Activated gamma-delta T cell treated with Interleukin-2 at 50 U/mL for 16 hours (primary cell): ENCODE results near the gene OSBPL5.
"Not testable (repeated sequence)": the region's sequence is repeated elsewhere in the genome, so short reads cannot be mapped to it uniquely, and the experiment has no call there.

Experiments used
- DNase-seq: peaks from one replicate; pipeline ENCODE4 v3.0.0-alpha.2; 2020

The OSBPL5 gene

DNA sequence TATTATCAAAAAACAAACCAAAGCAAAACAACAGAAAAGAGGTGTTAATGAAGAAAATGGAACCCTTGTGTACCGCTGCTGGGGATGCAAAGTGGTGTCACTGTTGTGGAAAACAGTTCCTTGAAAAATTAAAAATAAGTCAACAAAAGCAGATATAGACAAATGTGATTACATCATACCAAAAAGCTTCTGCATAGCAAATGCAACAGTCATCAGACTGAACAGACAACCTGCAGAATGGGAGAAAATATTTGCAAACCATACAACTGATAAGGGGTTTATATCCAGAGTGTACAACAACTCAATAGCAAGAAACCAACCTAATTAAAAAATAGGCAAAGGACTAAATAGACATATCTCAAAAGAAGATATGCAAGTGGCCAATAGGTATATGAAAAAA is 85.0 kb downstream of the OSBPL5 start:
- DNase-seq: no peak

DNA sequence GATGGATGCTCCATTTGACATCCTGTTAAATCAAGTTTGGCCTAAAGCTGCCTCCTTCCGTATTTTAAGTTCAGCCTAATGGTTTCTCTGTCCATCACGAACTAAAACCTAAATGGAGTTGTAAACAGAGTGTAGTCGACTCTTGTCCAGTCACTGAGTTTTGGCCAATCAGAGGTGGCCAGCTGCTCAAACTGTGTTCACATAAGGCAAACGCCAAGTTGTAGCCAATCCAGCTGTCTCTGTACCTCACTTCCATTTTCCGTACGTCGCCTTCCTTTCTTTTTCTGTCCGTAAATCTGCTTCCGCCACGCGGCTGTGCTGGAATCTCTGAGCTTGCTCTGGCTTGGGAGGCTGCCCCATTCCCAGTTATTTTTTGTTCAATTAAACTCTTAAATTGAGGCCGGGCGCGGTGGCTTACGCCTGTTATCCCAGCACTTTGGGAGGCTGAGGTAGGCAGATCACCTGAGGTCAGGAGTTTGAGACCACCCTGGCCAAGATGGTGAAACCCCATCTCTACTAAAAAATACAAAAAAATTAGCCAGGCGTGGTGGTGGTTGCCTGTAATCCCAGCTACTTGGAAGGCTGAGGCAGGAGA is 87.2 kb downstream of the OSBPL5 start:
- no peak for DNase-seq

DNA sequence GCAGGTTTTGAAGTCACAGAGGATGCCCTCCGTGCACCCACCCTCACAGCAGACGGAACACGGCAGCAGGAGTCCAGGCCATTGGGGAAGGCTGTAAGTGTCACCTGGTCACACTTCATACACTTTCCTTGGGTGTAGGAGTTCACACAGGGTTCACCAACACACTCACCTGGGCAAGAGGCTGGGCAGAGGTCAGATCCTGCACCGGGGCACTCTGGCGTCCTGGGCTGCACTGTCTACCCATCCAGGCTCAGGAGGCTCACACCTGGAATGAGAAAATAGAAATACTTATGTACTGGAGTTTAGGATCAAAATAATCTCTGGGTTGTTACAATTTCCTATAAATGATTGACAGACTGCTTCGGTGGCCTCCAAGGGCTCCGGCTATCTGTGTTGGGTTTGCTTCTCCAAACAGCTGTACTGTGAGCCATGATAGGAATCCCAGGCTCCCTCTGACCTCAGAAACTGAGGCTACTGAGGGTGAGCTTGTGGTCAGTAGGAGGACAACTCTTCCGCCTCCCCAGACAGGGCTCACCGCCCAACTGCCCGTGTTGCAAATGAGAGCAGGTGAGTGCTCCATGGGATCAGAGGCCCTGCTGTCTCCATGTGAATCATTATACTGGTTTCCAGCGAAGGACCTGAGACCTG is 87.8 kb downstream of the OSBPL5 start:
- no peak for DNase-seq

DNA sequence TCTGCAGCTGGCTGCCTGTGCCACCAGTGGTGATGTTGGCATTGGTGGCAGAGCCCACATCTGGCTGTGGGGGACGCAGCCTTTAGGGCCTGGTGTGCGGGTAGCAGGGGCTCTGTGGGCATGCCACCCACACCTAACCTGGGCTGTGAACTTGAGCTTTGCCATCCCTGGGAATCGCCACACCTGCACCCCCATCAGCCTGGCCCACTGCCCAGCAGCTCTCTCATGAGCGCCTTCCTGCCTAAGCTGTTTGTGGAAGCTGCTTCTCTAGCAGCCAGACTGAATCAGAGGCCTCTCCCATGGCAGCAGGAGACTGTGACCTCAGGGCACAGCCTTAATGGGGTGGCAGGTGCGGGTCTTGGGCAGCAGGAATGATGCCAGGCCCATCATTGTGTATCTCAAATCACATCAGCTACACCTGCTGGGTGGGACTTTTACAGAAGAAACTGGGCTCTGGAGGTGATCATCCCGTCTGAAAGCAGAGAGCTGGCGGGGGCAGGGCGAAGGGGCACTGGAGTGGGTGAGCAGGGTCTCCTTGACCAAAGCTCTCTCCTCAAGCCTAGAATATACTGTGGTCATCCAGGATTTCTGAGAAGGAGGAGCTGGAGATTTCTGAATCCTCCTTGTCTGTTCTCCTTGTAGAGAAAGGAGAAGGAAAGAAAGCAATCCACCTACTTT is 90.1 kb downstream of the OSBPL5 start:
- DNase-seq: no peak

DNA sequence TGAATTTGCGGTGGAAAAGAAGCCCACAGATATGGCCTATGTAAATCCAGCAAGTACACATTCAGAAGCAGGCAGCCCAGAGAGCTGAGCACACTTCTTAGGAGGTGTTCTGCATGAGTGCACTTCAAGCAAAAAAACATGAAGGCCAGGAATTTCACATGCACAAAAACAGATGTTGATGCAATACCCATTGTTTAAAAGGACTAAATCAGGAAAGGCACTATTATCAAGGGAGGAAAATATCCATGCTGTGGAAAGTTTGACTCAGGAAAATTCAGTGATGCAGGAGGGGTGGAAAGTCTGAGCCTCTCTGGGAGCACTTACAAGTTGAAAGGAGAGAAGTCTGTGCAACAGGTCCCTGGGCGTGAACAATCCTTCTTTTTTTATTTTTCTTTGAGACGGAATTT is 92.1 kb downstream of the OSBPL5 start:
- DNase-seq: no peak

DNA sequence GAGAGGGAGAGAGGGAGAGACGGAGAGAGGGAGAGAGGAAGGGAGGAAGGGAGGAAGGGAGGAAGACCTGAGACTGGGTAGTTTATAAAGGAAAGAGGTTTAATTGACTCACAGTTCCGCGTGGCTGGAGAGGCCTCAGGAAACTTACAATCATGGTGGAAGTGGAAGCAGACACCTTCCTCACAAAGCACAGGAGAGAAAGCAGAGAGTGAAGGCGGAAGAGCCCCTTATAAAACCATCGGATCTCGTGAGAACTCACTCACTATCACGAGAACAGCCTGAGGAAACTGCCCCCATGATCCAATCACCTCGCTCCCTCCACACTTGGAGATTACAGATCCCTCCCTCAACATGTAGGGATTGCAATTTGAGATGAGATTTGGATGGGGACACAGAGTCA is 95.7 kb downstream of the OSBPL5 start:
- no peak for DNase-seq

DNA sequence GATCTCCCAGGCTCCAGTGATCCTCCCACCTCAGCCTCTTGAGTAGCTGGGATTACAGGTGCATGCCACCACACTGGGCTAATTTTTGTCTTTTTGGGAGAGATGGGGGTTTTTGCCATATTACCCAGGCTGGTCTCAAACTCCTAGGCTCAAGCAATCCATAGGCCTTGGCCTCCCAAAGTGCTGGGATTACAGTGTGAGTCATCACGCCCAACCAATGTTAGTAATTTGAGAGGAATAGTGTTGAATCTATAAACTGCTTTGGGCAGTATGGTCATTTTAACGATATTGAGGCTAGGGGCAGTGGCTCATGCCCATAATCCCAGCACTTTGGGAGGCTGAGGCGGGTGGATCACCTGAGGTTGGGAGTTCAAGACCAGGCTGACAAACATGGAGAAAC is 98.8 kb downstream of the OSBPL5 start:
- not testable (repeated sequence) for DNase-seq

DNA sequence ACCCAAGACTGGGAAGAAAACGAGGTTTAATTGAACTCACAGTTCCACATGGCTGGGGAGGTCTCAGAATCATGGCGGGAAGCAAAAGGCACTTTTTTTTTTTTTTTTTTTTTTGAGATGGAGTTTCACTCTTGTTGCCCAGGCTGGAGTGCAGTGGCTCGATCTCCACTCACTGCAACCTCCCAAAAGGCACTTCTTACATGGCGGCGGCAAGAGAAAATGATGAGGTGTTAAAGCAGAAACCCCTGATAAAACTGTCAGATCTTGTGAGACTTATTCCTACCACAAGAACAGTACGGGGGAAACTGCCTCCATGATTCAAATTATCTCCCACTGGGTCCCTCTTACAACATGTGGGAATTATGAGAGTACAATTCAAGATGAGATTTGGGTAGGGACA is 100.4 kb downstream of the OSBPL5 start:
- not testable (repeated sequence) for DNase-seq

DNA sequence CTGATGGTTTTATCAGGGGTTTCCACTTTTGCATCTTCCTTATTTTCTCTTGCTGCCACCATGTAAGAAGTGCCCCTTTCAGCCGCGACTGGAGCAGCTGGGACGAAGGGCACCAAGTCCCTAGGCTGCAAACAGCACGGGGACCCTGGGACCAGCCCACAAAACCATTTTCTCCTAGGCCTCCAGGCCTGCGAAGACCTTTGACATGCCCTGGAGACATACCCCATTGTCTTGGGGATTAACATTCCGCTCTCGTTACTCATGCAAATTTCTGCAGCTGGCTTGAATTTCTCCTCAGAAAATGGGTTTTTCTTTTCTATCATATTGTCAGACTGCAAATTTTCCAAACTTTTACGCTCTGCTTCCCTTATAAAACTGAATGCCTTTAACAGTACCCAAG is 101.2 kb downstream of the OSBPL5 start:
- not testable (repeated sequence) for DNase-seq

DNA sequence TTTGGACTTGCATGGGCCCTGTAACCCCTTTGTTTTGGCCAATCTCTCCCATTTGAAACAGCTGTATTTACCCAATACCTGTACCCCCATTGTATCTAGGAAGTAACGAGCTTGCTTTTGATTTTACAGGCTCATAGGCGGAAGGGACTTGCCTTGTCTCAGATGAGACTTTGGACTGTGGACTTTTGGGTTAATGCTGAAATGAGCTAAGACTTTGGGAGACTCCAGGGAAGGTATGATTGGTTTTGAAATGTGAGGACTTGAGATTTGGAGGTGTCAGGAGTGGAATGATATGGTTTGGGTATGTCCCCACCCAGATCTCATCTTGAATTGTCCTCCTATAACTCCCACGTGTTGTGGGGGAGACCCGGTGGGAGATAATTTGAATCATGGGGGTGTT is 101.7 kb downstream of the OSBPL5 start:
- not testable (repeated sequence) for DNase-seq

DNA sequence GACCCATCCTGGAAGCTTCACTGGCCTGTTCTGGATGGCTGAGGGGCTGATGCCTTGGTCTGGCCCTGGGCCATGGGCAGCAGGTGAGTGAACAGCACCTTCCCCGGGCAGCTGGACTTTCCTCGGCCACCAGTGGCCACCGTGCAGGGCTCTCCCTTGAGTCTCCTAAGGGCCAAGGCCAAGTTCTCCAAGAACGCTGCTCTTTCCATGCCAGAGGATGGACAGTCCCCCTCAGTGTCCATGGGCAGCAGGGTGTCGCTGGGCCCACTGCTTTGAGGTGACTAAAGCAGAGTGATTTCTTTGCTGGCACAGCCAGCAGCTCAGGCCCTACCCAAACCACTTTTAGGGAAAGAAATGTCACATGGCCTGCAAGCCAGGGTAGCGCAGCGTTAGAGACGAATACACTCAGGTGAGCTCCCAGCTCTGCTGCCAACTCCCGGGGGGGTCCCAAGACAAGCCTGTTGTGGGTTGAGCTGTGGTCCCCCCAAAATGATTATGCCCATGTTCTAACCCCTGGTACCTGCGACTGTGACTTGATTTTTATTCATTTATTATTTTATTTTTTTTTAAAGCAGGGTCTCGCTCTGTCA is 104.6 kb downstream of the OSBPL5 start:
- DNase-seq: no peak

DNA sequence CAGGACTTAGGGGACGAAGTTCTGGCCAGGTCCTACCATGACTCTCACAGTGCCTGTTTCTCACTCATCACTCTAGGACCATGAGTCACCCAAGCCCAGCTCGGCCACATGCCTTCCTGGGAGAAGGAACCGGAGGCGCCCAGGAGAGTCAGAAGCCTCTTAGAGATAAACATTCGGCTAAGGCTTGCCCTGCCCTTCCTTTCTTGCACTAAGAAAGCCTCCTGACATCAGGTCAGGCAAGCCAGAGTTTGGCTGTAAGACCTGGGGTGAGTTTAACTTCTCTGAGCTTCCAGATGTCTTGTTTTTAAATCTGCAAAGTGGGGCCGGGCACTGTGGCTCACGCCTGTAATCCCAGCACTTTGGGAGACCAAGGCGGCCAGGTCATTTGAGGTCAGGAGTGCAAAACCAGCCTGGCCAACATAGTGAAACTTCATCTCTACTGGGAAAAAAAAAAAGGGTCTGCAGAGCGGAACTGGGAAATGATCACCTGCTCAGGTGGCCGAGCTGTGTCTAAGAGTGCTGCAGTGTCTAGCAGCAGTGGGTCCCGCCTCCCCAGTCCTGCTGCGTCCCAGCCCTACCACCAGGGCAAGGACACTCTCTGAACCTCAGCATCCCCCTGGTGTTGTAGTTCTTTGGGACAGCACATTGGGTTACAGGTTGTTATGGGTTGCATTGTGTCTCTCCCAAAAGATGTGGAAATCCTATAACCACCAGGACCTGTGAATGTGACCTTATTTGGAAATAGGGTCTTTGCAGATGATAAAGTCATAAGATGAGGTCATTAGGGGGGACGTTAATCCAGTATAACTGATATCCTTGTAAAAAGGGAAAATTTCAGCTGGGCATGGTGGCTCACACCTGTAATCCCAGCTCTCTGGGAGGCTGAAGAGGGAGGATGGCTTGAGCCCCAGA is 106.1 kb downstream of the OSBPL5 start:
- DNase-seq: no peak

DNA sequence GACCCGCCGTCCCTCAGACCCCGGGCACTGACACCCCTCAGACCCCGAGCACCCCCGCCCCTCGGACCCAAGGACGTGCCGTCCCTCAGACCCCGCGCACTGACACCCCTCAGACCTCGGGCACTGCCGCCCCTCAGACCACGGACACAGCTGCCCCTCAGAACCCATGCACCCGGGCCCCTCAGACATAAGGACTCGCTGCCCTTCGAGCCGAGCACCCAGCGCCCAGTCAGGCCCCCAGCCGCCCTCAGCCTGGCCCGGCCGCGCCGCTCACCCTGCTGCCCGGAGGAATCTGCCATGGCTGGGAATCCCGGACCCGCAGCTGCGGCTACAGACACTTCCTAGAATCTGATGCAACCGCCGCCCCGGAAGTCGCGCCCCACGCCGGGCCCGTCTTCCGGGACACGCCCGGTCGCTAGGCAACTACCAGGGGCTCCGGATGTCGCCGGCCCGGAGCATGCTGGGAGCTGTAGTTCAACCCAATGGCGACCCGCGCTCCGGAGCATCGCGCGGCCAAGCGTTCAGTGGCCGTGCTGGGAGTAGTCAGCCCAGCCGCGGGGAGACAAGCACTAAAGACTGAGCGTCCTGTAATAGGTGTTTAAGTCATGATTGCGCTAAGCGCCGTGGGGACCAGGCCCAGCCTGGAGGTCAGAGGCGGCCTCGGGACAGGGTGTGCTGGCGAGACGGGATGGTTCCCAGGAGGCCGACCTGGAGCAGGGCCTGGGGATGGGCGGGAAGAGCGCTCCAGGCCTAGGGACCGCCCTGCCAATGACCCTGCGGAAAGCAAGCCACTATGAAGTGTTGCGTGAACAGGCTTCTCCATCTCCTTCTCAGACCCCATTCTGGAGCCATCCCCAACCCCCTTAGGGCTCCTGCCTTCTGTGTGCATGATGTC is 107.8 kb downstream of the OSBPL5 start, which contains the start of gene CARS1:
Gene CARS1, minus strand, starts transcription at position 355 of the 895 bp plus-strand sequence. Its CDS starts 56 bp downstream, at position 299.
- DNase-seq: peak; percentile 89

DNA sequence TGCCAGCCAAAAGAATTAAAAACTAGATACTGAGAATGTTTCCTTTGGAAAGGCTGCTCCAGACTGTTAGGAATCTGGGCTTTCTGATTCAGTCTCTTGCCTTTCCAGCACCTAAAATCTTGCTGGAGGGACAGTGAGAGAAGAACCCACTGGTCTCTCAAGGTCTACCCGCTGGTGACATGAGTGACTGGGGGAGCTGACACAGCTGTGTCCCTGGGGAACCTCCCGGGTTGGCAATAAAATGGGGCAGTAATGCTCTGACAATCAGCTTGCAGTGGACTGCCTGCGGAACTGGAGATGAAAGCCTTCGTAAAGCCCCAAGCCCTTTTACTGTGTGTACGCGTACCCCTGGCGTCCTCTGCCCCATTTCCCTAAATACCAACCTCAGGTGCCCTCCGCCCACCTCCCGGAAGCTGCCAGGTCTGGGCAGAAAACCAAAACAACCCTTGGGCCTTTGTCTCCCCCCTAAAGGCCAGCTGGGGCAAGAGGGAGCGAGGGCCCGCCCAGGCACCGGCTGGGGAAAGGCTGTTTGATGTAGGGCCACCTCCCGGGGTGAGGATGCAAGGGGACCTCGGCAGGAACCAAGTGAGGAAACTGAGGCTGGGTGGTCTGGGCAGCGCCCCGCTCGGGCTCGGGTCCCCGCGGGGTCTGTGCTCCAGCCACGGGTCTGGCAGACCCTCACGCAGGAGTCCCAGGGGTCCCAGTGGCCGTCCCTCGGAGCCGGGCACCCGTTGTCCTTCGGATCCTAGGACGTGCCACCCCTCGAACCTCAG is 108.6 kb downstream of the OSBPL5 start:
- no peak for DNase-seq

DNA sequence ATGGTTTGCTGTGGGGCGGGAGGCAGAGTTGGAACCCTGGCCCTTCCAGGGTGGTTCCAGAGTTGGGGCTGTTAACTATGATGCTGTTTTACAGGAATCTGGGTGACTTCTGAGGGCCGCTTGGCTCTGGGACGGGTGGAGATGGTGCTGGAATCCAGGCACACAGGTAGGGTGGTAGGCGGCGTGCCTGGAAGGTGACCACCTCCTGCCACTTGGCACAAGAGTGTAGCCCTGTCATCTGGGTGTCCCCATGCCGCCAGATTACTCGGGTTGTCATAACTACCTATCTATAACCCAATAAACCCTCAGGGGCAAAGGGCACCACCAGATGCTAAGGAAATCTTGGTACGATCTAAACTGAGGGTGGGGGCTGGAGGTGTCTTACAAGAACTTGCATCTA is 109.2 kb downstream of the OSBPL5 start:
- DNase-seq: no peak

DNA sequence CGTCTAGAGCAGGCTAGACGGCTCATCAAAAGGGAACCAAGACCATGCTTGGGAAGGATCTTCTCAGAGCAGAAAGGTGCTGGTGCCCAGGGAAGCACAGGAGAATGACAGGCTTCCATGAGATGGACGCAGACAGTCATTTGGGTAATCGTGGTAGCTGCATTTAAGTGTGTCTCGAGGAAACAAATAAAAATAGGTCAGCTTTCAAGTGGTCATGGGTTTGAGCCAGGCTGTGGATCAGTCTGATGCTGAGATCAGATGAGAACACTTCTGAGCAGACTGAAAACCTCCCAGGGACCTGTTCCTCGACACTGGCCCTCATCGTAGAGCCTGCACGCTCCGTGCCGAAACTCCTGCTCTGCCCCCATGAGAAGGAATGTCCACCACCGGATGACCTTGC is 112.5 kb downstream of the OSBPL5 start:
- DNase-seq: no peak

DNA sequence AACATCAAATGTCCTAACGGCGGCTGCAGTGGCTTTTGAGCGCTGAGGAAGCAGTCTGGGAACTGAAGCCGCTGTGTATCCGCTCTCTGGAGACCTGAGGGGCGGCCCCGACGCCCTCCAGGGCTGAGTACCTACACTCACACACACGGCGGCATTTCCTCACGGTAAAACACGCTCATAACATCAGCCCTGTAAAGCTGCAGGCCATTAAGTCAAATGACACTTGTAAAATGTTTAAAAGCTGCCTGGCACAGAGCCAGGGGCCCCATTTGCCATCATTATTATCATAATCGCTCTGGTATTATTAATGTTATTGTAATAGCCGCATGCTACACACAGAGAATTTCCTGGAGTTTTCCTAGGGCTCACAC is 113.0 kb downstream of the OSBPL5 start:
- DNase-seq: no peak

DNA sequence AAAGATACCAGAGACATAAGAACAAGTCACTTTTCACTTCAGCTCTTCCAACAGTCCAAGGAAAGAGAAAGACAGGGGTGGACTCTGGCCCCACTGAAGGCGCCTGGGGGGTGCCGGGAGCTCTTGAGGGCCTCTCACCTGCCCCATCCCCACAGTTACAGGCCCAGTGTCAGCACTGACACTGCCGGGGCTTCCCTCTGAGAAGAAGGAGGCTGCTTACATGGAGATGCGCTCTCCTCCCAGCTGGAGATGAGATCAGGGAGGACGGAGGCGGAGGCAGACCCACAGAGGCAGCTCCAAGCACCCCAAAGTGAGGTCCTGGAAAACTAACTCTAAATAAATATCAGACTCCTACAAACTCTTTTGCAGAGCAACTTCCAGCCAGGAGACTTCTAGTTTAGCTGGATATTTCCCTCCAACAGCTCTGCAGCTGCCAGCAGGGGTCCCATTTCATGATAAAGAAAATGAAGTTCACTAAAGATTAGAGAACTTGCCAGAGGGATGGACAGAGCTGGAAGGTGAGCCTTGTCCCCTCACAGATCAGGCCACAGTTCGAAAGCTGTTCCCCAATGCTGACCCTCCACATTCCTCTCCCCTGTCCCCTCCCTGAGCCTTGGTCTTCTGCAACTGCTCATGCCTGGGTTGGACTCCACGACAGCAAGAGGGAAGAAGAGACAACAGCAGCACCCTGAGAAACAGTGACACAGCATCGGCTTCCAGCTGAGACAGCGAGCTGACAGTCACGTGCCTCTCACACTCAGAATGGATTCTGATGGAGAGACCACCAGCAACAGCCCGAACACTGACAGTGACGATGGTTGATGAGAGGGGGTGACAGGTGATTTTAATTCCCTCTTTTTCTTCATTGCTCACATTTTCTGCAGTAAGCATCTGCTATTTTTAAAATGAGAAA is 113.7 kb downstream of the OSBPL5 start:
- no peak for DNase-seq

DNA sequence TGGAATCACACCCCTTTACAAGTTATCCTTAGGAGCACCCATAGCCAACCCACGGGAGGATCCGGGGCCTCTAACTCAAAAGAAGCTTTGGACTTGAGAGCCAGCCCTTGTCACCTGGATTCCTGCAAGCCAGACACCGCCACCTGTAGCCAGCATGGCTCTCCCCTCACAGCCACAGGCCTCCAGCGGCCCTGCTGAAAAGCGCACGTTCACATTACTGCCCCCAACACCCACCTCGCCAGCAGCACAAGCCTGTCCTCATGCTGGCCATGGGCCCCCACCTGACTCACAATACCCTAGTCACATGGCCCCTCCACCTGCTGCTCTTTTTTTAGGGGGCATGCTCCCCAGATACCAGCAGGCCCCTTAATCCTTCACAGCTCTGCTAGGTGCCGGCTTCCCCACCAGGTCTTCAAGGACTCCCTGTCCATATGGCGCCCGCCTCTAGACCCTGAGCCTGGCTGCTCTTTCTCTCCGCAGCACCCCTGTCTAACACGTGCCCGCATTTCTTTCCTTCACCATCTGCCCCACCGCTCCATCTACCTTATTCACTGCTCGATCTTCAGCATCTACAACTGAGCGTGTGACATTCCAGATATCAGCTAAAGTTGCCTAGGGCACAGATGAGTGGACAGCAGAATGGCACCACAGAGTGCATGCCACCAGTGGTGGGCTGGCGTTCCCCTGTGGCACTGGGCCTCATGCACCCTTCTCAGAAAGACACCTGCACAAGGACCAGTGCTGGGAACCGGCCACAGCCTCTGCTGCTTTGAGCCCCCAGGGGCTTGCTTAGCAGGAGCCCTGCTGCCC is 114.5 kb downstream of the OSBPL5 start:
- DNase-seq: no peak
